Measurements from ENCODE around the gene TMPO.
A peak's percentile ranks its signal among the peaks of the same experiment; 100 is the strongest.
"Not testable (repeated sequence)": the region's sequence is repeated elsewhere in the genome, so short reads cannot be mapped to it uniquely, and the experiment has no call there.

Gene TMPO

GRCh38 chr12:98579347-98579746 lies 64.0 kb downstream of the TMPO start:
- DNase-seq, result no peak

DNA sequence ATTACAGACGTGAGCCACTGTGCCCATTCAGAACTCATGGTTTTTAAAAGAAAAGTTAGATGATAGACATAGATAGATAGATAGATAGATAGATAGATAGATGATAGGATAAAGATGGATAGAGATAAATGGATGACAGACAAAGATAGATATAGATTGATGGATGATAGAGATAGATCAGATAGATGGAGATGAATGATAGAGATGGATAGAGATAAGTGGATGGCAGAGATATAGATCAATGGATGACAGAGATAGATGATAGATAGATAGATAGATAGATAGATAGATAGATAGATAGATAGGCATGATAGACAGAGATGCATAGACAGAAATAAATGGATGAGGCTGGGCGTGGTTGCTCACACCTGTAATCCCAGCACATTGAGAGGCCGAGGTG lies 64.4 kb downstream of the TMPO start:
- no peak for DNase-seq

DNA sequence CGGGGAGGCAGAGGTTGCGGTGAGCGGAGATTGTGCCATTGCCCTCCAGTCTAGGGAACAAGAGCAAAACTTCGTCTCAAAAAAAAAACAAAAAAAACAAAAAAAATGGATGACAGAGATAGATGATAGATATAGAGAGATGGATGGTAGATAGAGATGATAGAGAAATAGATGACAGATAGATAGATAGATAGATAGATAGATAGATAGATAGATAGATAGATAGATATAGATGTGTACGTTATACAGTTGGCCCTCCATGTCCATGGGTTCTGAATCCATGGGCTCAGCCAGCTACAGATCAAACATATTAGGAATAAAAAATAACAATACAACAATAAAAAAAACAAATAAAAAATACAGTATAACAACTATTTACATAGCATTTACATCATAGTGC lies 65.3 kb downstream of the TMPO start:
- DNase-seq, result no peak

DNA sequence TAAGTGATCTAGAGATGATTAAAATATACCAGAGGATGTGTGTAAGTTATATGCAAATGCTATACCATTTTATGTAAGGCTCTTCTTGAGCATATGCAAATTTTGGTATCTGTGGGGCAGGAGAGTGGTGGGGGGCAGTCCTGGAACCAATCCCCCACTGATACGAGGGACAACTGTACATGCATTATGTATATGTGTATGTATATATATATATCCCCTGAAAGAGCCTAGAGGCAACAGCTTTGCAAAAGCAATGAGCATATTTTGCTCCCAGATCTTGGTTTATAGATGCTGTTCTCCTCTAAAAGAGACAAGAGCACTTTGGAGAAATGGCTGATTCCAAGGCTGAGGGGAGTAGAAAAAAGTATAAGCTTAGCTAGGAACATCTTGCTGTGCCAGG lies 65.7 kb downstream of the TMPO start:
- no peak for DNase-seq

DNA sequence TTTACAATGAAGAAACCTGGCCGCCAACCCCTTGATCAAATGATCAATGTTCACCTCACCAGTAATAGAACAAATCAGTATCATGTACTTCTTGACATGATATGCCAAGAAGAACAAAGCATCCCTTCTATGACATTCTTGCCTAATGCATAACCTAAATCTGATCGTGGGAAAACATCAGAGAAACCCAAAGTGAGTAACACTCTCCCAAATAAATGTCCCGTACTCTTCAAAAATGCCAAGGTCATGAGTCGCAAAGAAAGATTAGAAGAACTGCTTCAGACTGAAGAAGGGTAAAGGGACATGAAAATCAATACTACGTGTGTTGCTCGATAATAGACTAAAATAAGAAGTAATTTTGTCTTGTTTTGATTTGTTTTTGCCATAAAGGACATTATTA lies 66.7 kb downstream of the TMPO start:
- no peak for DNase-seq

GRCh38 chr12:98587084-98587483 lies 71.7 kb downstream of the TMPO start:
- DNase-seq, result no peak

- no peak for DNase-seq
These were observed 75.8 kb downstream of the TMPO start for GRCh38 chr12:98591209-98591608.

- DNase-seq, result no peak
These were observed 77.5 kb downstream of the TMPO start for GRCh38 chr12:98592825-98593322.

DNA sequence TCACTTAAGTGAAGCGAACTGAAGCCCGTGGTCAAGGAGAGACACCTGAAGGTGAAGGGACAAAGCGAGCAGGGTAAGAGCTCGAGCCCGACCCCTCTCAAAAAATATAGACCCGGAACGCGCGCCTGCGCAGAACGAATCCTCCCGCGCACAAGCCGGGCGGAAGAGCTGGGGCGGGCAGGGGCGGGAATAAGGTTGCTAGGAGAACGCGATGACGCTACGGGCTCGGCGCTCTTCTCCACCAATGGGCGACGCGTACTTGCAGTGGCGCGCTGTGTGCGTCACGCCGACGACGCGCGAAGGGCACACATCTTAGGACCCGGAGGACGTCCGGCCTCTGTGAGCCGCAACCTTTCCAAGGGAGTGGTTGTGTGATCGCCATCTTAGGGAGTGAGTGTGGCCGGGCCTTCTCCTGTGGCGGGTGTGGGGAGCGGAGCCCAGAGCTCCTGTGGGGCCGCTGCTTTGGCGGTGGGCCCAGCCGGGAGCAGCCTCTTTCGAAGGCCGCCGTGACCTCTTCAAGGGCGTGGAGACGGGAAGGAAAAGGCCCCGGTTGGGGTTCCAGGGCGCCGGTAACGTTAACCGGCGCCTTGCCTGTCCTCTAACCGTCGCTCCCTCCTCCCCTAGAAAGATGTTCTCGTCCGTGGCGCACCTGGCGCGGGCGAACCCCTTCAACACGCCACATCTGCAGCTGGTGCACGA lies 78.1 kb downstream of the TMPO start, which contains the start of gene SLC25A3:
TSS of gene SLC25A3 (plus strand) at position 336 of the 699 bp plus-strand sequence. CDS start at position 629, 293 bp downstream.
- peak; percentile 93 for DNase-seq

GRCh38 chr12:98594050-98594835 lies 78.9 kb downstream of the TMPO start:
- no peak for DNase-seq

GRCh38 chr12:98595243-98595988 lies 80.0 kb downstream of the TMPO start:
- DNase-seq, result no peak

DNA sequence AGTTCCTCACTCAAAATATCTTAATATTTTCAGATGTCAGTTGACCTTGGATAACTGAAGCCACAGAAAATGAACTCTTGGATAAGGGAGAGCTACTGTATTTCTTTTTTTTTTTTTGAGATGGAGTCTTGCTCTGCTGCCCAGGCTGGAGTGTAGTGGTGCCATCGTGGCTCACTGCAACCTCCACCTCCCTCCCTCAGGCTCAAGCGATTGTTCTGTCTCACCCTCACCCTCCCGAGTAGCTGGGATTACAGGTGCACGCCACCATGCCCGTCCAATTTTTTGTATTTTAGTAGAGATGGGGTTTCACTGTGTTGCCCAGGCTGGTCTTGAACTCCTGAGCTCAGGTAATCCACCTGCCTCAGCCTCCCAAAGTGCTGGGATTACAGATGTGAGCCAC lies 81.9 kb downstream of the TMPO start:
- not testable (repeated sequence) for DNase-seq
